HL-60 (cell line): ENCODE measurements around the gene RBM33.

Source experiments
- DNase-seq, 2 experiments: peaks; one replicate each; pipeline ENCODE4 v3.0.0-alpha.2; 2010 to 2020; ENCODE audit warnings: low read depth in 1 of 2, low spot score in 1 of 2
- H3K27ac ChIP-seq: fragments of 250-450 bp; sonication (Bioruptor Pico); replicated peaks from 2 replicates; pipeline ENCODE4 v1.5.1; 2020; ENCODE audit warnings: mild to moderate bottlenecking, moderate library complexity
- H3K27me3 ChIP-seq: fragments of 250-450 bp; sonication (Bioruptor Pico); 2 replicates; pipeline ENCODE4 v1.5.1; 2021; ENCODE audit warnings: mild to moderate bottlenecking, moderate library complexity; ENCODE audit not compliant: insufficient read depth, poor library complexity, severe bottlenecking
- H3K4me3 ChIP-seq: replicated peaks from 2 replicates; pipeline ENCODE4 v1.5.1; 2011; ENCODE audit warnings: mild to moderate bottlenecking, control low read depth, low read length; ENCODE audit not compliant: insufficient read depth
- CTCF ChIP-seq: IDR thresholded peaks from one replicate; pipeline ENCODE4 v1.5.1; 2011; ENCODE audit warnings: low read length, control low read depth, inconsistent platforms; ENCODE audit not compliant: insufficient read depth
- GABPA ChIP-seq: IDR thresholded peaks from 2 replicates; pipeline ENCODE4 v1.6.1; 2012; ENCODE audit warnings: low read depth
- POLR2AphosphoS5 ChIP-seq: IDR thresholded peaks from 2 replicates; pipeline ENCODE4 v1.6.1; 2012; ENCODE audit warnings: low read depth
- REST ChIP-seq: IDR thresholded peaks from 2 replicates; pipeline ENCODE4 v1.6.1; 2012; ENCODE audit warnings: low read depth; ENCODE audit not compliant: insufficient replicate concordance
- SPI1 ChIP-seq: IDR thresholded peaks from 2 replicates; pipeline ENCODE4 v1.6.1; 2012; ENCODE audit warnings: low read depth, mild to moderate bottlenecking, borderline replicate concordance

Gene RBM33

GRCh38 chr7:155747209-155747608 lies 102.7 kb downstream of the RBM33 start:
- H3K27me3 ChIP-seq: no peaks in the 10 kb centered on the region
- no peak for TF ChIP-seq REST
- no peak for TF ChIP-seq SPI1
- DNase-seq: no peak
- H3K4me3 ChIP-seq: no peak overlapping the region
- H3K27ac ChIP-seq: no peak overlapping the region

GRCh38 chr7:155749578-155749977 lies 105.1 kb downstream of the RBM33 start:
- no peak overlapping the region for H3K27ac ChIP-seq
- no peak for DNase-seq
- no peak for TF ChIP-seq POLR2AphosphoS5
- no peak for TF ChIP-seq GABPA
- no peak for TF ChIP-seq SPI1
- TF ChIP-seq CTCF: no peak
- no peak for TF ChIP-seq REST
- H3K27me3 ChIP-seq: no peaks in the 10 kb centered on the region
- H3K4me3 ChIP-seq: no peak overlapping the region

- Histone ChIP-seq H3K4me3 (no peak overlapping the region), H3K27ac (no peak overlapping the region), H3K27me3 (no peaks in the 10 kb centered on the region)
- no peak for DNase-seq
- TF ChIP-seq SPI1 (no peak), CTCF (no peak), POLR2AphosphoS5 (no peak), GABPA (no peak), REST (no peak)
These were observed 106.0 kb downstream of the RBM33 start for GRCh38 chr7:155750255-155751125.
